GM21360 (cell line): ENCODE measurements around the gene DHX35.
"Not testable (repeated sequence)": the region's sequence is repeated elsewhere in the genome, so short reads cannot be mapped to it uniquely, and the experiment has no call there.

ENCODE experiments used
- ATAC-seq: cut with Tn5 transposase; IDR thresholded peaks from one replicate; pipeline ENCODE4 v1.9.1; 2021; ENCODE audit warnings: mild to moderate bottlenecking, moderate library complexity; ENCODE audit not compliant: unreplicated experiment

Gene DHX35

DNA sequence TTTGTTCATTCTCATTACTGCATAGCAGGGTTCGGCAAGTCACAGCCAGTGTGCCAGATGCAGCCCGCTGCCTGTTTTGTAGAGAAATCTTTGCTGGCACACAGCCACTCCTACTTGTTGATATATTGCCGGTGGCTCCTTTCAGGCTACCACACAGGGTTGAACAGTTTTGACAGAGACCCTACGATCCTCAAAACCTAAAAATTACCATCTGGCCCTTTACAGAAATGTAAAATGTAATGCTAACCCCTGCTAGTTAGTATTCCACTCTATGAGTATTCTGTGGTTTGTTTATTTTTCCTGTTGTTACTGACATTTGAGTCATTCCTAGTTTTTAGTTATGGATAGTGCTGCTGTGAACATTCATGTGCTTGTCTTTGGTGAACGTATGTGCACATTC is 11.5 kb downstream of the DHX35 start:
- no peak for ATAC-seq

DNA sequence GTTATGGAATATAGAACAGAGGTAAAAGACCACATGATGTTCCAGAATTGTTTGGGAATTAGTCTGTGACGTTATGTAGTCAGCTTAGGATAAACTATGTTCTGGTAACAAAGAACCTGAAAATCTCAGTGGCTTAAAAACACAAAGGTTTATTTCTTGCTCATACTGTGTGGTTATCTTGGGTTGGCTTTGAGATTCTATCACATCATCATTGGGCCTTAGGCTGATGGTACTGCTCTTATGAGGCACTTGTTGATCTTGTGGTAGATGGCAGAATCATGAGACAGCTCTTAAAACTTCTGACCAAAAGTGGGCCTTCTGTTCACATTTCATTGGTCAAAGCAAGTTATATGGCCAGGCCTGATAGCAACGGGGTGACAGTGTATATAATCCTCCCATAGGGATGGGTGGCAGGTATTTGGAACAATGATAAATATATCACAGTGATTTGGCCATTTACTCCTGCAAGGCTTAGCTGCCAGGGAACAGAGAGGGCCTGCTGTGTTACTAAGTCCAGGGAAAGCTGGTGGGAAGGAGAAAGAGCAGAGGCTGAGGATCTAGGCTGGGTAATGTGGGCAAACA is 13.5 kb downstream of the DHX35 start:
- no peak for ATAC-seq

DNA sequence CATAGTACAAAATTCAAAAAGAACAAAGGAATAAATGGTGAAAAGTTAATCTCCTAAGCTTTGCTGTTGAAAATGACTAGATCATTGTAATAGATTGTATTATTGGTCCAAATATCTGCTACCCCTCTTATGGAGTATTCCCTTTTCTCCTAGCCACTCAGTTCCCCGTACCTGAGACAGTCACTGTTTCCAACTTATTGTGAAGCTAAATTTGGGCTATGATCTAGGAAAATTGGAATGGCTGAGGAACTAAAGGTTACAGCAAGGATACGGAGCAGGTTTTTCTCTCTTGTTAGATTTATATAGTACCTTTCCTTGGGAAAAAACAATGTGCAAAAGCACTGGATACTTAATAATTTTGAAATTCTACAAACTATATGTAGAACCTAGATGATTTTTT is 17.3 kb downstream of the DHX35 start:
- ATAC-seq: no peak

DNA sequence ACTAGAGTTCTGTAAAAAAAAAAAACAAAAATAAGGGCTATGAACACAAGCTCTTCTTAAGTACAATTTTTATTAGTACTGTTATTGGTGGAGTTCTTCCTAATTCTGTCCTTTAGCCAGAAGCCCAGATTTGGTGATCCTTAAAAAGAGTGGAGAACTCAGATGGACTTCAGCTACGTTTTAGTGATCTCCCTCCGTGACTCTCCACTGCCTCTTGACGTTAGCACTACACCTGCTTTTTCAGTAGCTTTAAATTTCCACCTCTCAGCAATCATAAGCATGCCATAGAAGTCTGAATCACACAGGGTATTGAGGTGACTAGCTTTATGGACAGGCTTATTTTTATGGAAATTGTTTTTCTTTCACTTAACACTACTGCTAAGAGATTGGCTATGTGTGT is 17.7 kb downstream of the DHX35 start:
- ATAC-seq: no peak

DNA sequence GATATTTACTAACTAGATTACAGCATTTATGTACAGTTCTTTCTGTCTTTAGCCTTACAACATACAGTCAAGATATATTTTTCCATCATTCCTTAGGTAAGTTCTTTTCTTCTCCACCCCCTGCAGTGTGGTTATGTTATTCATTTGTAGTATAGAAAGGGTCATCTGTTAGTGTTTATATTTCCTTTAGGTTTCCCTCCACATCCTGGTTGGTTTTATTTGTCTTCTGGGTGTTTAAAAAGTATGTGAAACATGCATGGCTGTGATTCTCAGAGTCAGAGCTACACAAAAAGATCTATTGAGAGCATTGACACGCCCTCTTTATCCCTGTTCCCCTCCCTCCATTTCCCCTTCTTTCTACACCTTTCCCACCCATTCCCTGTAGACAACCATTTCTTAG is 20.1 kb downstream of the DHX35 start:
- ATAC-seq: no peak

DNA sequence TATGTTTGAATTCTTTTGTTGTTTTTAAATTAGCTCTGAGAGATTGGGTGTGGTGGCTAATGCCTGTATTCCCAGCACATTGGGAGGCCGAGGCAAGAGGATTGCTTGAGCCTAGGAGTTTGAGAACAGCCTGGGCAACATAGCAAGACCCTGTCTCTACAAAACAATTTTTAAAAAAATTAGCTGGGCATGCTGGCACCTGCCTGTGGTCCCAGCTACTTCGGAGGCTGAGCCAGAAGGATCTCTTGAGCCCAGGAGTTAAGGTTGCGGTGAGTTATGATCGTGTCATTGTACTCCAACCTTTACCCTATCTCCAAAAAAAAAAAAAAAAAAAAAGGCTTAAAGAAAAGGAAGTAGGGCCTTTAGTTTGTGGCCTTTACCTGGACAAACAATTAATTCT is 22.9 kb downstream of the DHX35 start:
- ATAC-seq: no peak

DNA sequence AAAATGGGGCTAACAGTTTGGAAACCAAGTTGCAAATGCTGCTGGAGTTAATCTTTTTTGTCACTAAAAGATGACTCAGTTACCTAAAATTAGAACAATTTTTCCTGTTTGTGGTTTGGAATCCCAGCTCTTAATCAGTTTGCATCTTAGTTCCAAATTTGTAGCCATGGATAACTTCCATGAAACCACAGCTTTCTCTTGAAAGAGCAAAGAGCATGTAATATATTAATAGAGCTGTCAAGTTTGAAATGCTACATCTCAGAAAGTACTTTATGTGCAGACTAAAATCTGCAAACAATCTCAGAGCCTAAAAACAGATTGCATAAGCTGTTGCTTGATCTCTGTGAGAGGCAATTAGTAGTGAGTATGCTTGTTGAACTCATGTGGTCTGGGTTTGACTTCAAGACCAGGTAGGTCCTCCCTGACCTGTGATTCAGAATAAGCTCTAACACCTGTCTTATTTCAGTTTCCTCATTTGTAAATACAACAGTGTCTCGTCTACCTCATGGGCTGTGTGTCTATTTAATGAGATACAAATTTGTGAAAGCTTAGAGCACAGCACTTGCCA is 23.5 kb downstream of the DHX35 start:
- ATAC-seq: no peak

DNA sequence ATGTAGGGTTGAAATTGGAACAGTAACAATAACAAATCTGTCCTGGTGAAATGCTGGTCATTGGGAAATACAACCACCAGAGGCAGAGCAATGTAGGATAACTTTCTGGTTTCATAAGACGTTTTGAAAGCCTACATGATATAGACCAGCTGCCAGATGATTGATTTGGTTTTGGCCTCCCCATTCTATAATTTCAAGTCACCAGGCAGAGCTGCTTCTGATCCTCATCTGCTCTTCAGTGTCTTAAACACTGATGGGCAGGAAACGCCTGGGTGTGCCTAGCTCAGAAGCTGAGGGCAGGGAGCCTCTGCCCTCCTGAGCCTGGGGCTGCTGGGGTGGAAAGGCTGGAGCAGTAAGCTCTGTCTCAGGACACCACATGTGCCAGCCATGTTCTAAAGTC is 24.5 kb downstream of the DHX35 start:
- ATAC-seq: no peak

DNA sequence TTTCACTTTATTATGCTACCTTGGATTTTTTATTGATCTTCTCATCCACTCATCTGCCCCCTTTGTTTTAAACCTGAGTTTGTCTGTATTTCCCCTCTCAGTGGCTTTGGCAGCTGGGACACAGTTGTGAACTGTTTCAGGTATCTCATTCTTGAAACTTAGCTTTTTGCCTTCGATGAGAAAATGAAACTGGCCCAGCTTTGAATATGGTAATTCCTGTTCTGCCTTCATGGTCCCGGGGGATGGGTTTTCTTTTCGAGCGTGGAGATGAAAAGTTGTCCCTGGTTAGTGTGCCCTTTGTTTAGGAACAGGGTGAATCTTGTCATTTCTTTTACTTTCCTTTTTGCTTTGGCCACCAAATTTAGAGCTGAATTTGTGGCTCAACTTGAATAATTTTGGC is 25.6 kb downstream of the DHX35 start:
- ATAC-seq: peak; percentile 67

DNA sequence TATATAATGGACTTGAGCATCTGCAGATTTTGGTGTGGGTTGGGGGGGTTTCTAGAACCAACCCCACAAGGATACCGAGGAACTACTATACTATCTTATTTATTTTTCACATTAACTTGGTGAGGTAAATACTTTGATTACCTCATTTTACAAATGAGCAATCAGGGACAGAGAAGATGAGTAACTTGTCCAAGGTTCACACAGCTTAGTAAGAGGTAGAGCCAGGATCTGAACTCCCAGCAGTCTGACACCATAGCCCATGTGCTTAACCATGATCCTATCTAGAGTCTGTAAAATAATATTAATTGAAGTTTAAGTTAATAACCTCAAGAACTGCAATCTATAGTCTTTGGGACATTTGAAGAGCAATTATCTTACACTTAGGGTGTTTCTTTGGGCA is 28.6 kb downstream of the DHX35 start:
- ATAC-seq: no peak

DNA sequence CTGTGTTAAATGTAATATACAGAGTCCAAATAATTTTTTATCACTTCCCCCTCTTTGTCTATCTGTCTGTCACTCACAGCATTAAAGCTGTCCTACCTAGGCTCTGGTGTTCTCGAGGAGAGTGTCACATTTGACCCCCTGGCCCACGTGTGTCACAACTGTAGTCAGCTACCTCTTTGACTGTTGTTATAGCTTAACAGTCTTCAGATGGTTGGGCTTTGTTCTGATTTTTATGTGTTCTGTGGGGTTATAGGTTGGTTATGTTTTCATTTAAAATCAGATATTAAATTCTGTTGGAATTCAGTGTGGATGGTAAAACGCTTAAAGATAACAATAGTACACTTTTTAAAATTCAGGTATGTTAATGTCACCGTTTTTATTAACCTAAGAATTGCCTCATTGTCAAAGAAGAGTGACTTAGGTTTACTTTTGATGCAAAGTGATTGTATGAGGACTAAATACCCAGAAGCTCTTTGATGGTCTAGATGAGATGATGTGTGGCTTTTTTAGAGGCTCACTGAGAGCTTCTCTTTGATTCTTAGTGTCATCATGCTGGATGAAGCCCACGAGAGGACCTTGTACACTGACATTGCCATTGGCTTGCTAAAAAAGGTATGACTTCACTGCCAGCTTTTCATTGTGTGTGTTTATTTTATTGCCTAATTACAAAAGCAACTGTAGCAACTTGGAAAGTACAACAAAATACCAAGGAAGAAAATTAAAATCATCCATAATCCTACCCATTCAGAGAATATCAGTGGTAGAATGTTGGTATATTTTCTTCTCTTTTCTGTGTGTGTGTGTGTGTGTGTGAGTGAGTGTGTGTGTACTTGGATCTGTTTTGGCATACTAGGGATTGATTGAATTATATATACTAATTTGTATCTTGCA is 29.9 kb downstream of the DHX35 start:
- ATAC-seq: no peak

DNA sequence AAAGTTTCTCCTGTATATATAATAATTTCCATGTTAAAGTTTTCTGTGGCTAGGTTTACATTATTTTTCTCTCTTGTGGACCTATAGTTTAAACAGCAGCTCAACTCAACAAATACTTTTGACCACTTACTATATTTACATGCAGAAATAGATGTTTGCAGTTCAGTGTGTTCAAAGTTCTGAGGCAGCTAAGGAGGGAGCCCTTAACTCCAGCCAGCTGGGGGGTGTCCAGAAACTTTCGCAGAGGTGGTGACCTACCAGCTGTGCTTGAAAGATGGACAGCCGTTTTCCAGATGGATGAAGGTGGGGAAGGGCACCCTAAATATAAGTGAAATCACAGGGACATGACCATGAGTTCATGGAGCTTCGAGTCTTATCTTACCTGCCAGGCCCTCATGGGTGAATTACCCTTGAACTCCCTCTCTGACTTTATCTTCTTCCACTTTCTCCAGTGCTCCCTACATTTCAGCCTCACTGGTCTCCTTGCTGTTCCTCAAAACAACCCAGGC is 33.4 kb downstream of the DHX35 start:
- ATAC-seq: no peak

DNA sequence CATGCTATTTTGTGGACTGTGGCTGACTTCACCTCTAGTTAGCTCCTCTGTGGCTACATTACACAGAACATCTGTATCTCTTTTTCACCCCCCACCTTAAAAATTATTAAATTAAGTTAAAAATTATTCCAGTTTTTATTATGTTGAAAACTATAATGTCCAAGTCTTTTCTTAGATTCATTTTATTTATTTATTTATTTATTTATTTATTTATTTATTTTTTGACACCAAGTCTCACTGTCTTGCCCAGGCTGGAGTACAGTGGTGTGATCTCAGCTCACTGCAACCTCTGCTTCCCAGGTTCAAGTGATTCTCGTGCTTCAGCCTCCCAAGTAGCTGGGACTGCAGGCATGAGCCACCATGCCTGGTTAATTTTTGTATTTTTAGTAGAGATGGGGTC is 34.7 kb downstream of the DHX35 start:
- not testable (repeated sequence) for ATAC-seq

DNA sequence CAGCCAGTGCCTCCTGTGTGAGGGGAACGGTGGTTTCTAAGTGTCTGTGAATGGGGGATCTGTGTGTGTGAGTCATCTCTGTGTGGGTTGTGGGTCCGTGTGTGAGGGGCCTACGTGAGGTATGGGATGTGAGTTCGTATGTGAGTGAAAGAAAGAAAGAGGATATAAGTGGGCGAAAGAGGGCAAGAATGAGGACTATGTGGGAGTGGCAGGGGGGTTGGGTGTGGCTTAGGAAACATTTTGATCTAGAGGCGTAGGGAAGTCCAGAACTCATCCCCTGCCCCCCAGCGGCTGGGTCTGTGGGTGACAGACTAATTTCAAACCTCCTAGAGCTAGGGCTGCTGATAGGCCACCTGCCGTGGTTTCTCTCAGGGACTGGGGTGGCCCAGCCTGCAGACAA is 35.5 kb downstream of the DHX35 start:
- ATAC-seq: peak; percentile 90

DNA sequence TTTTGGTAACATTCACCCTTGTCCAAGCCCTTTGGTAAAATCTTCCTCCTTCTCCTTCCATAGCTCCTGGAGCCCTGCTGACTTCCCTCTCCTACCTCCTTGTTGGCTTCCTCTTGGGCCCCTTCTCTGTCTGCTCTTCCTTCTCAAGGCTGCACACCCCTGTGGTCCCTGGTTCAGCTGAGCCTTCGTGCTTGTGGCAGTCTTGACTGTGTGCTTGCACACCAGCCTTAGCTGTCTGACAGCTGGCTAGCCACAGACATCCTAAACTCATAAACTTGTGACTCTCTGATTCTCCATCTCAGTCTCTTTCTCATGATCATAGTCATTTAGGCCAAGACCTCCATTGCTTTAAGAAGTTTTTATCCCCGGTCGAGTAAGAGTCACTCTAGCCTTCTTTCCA is 37.1 kb downstream of the DHX35 start:
- ATAC-seq: no peak

DNA sequence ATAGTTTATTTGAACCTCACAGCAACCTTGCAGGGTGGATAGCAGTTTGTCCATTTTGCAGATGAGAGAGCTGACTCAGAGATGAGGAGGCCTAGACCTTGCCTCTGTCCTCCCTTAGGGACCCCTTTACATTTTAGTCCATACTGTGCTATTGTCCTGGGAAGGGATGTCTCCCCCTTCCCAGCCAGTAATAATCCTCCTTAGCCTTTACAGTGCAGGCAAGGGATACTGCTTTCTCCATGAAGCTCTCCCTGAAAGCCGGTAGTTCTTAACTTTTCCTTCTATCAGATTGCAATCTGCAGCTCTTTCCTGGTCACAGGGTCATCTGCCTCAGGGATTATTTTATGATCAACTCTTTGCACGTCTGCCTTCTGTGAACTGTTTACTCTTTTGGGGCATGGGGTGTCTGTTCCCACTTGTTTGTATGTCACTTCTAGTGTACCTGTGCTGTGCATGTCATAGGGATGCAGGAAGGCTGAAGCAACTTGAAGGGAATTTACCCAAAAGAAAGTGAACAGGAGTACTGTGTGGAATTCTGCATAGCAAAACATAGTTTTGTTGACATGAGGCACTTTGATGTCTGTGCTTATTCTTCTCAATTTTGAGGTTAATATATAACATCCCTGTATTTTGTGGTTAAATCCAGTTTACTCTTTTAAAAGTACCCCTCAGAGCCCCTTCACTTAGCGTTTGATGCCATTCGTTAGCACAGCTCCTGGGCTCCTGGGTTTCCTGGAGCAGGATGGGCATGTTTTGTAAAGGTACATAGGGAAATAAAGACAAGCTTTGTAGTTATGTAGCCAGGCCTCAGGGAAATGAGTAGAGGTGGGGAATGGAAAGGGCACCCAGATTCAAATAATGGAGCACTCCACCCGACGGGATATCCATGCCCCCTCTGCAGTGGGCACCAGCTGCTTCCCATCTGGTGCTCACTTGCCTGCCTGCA is 38.1 kb downstream of the DHX35 start:
- no peak for ATAC-seq

DNA sequence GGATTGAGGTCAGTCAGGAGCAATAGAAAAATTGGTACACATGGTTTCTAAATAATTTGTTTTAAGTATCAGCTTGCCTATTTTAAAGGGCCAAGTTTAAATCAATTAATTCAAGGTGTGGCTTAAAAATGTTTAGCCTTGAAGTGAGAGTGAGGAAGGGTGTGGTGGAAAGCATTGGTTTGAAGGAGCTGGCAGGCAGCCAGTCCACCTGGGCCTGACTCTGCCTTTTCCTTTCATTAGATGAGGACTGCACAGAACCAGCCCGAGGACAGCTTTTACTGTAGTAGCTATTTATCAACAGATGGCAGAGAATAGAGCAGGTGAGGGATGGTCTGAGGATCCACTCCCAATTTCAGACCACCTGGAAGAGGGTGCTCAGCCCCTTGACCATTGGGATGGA is 42.4 kb downstream of the DHX35 start:
- no peak for ATAC-seq

DNA sequence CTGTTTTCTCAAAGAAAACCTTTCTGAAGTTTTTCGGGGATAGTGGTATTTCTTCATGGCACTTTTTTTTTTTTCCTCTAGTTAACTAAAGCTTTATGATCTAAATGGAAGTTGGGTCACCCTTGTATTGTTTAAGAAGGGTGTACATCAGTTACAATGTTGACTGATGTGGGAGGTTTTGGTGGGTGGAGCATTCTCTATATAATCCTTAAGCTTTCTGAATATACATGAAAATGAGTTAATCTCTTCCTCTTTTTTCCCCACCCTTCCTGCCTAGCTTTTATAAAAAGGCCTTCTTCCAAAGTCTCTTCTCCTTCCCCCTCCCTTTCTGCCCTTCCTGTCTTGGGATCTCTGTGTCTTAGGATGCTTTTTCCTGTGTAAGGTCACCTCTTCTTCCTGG is 47.2 kb downstream of the DHX35 start:
- no peak for ATAC-seq

DNA sequence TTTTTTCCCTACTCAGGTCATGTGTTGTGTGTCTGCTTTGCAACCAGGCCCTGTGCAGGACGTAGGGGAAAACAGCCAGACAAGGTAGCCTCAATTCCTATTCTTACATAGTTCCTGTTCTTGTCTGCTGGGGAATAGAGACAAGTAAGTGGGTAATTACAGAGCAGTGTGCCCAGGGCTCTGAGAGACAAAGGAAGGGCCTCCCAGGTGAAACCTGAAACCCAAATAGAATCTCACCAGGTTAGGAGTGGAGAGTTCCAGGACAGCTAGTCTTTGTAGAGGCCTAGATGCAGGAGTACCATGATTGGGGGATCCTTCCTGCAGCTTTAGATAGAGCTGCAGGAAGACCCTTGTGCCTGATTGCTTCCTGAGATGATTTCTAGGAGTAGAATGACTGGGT is 48.4 kb downstream of the DHX35 start:
- ATAC-seq: no peak

DNA sequence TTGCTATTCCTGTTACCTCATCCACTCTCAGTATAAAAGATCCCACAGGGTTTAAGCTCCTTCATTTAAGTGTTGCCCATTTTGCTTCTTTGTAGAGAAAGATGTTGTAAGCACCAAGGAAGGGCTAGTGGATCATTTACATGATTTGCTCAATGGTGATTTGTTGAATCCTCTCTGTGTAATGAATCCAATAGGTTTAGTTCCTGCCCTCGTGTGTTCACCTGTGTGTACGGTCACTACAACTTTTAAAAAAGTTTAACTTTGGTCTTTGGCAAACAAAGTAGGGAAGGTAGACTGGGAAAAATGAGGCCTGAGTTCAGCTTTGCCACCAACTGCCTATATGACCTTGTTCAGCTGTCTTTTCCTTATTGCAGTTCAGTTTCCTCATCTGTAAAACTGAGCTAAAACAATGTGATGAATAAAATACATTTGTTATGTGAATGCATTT is 51.5 kb downstream of the DHX35 start:
- no peak for ATAC-seq

DNA sequence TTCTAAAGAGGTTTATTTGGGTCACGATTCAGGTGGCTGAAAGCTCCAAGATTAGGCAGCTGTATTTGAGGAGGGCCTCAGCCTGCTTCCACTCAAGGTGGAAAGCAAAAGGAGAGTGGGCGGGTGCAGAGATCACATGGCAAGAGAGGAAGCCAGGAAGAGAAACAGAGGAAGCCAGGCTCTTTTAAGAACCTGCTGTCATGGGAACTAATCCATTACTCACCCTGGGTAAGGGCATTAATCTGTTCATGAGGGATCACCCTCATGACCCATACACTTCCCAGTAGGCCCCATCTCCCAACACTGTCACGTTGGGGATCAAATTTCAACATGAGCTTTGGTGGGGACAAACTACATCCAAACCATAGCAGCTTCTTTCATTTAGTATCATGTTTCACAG is 53.9 kb downstream of the DHX35 start:
- no peak for ATAC-seq
